ENCODE data around the gene NGRN.

GRCh38 chr15:90268415-90268814, 2.9 kb downstream of the NGRN start:
- TF ChIP-seq EP300 (IDR thresholded peaks at IDR 0.05; ENCODE audit: borderline replicate concordance), result no peak
- TF ChIP-seq TCF12 (IDR thresholded peaks at IDR 0.05; ENCODE audit: low read depth), result no peak
- TF ChIP-seq, protein P1, sequence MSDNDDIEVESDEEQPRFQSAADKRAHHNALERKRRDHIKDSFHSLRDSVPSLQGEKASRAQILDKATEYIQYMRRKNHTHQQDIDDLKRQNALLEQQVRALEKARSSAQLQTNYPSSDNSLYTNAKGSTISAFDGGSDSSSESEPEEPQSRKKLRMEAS (IDR thresholded peaks at IDR 0.05), result no peak
- no peak for TF ChIP-seq FOXM1 (IDR thresholded peaks at IDR 0.05; ENCODE audit: borderline replicate concordance, low read depth)
- TF ChIP-seq CREB1 (IDR thresholded peaks at IDR 0.05; ENCODE audit: low read depth), result no peak
- no peak for TF ChIP-seq CEBPB (IDR thresholded peaks at IDR 0.05)
- no peak for TF ChIP-seq NFIC (IDR thresholded peaks at IDR 0.05)
- no peak for TF ChIP-seq RAD21 (IDR thresholded peaks at IDR 0.05; ENCODE audit: low read depth)
